Thyroid gland (tissue), 4 donors: ENCODE results near the gene HIVEP1. TPM values are rescaled to one million over a fixed set of nuclear protein-coding genes. Genes with fewer than 3 reads are reported as not detected.

ENCODE experiments used
- DNase-seq, 2 donors: peaks; one replicate each; pipeline ENCODE4 v3.0.0-alpha.2; 2019
- H3K27ac ChIP-seq, 3 donors: fragments of 200-600 bp; sonication (generic); 1 replicate in 2 of 3; 2 replicates in 1 of 3; pipeline ENCODE4 v1.5.1; 2016 to 2019; ENCODE audit warnings: mild to moderate bottlenecking in 1 of 3, moderate library complexity in 1 of 3
- H3K27me3 ChIP-seq: fragments of 200-600 bp; sonication (generic); one replicate; pipeline ENCODE4 v1.5.1; 2019
- H3K36me3 ChIP-seq, 2 donors: fragments of 200-600 bp; sonication (generic); one replicate each; pipeline ENCODE4 v1.5.1; 2016 to 2019
- H3K4me1 ChIP-seq, 2 donors: fragments of 200-600 bp; sonication (generic); one replicate each; pipeline ENCODE4 v1.5.1; 2017 to 2019
- H3K4me3 ChIP-seq, 3 donors: fragments of 200-600 bp; sonication (generic); replicated peaks in 1 of 3; 1 replicate in 2 of 3; 2 replicates in 1 of 3; pipeline ENCODE4 v1.5.1; 2016; ENCODE audit warnings: mild to moderate bottlenecking in 1 of 3
- H3K9me3 ChIP-seq: fragments of 200-600 bp; sonication (generic); one replicate; pipeline ENCODE4 v1.5.1; 2017
- CTCF ChIP-seq, 6 experiments: fragments of 200-600 bp in 3 of 6; fragments of 450-650 bp in 3 of 6; sonication (generic) in 3 of 6; IDR thresholded peaks; one replicate each; pipeline ENCODE4 v1.5.1; 2016 to 2019; ENCODE audit warnings: antibody characterized with exemption in 6 of 6, mild to moderate bottlenecking in 2 of 6, inconsistent platforms in 1 of 6, moderate library complexity in 1 of 6
- POLR2A ChIP-seq, 2 donors: fragments of 450-650 bp; IDR thresholded peaks; one replicate each; pipeline ENCODE4 v1.6.1; 2017; ENCODE audit warnings: antibody characterized with exemption in 2 of 2, mild to moderate bottlenecking in 2 of 2, moderate library complexity in 1 of 2
- WGBS, 2 donors: methylation state at CpG; one replicate each; pipeline ENCODE4 v1.1.5; 2017; 5-methylcytosine and 5-hydroxymethylcytosine counted together
- intact Hi-C: fragments of 100-400 bp; cut with DNase I; formaldehyde crosslinking; loops from one replicate; pipeline ENCODE4 v1.15.1; 2023
- total RNA-seq, 4 donors: library from RNA; depleted of rRNA; stranded (reverse); fragments of >200 nt; gene quantifications; one replicate each; pipeline ENCODE4 v1.2.3, GENCODE V29; 2016

HIVEP1 gene
- total RNA-seq, 4 donors from 2014 or later, result 17.4 to 35.1 (median 29.0) TPM

DNA sequence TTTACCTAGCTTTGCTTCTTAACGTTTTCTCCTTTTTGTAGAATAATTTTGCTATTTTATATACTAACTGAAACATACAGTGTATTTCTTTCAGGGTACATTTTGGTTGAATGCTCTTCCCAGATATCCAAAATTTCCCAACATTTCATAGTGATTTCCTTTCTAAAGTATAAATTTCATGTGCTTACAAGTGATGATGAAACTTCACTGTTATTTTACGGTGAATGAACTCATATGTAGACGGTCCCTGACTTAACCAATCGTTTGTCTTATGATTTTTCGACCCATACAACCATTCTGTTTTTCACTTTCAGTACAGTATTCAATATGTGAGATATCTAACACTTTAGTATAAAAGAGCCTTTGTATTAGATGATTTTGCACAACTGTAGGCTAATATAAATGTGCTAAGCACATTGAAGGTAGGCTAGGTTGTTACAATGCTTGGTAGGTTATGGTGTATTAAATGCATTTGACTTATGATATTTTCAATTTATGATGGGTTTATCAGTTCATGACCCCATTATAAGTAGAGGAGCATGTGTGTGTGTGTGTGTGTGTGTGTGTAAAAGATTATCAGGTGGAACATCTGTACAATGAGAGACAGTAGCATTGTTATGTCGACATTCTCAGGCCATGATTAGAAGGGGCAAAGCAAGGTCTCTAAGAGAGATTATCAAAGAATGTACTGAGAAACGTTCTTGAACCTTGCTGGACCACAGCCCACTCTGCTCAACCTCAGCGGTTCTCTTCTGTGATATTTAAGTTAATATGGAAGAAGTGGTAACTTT, 20.9 kb downstream of the HIVEP1 start:
- 69 to 75% methylated on average over 8 of the region's 8 CpGs for WGBS, 2 donors
- H3K36me3 ChIP-seq, result no peaks in the 10 kb centered on the region
- peaks cover 13 to 17% of the 10 kb centered on the region in 2 donors for H3K4me1 ChIP-seq
- no peak for TF ChIP-seq CTCF (IDR thresholded peaks at IDR 0.05)
- no peak for TF ChIP-seq POLR2A (IDR thresholded peaks at IDR 0.05)
- no peak overlapping the region for H3K4me3 ChIP-seq
- intact Hi-C loops, result no loop called here
- H3K9me3 ChIP-seq, result no peaks in the 10 kb centered on the region
- DNase-seq, result no peak
- H3K27me3 ChIP-seq, result no peaks in the 10 kb centered on the region
- H3K27ac ChIP-seq, result no peak overlapping the region

DNA sequence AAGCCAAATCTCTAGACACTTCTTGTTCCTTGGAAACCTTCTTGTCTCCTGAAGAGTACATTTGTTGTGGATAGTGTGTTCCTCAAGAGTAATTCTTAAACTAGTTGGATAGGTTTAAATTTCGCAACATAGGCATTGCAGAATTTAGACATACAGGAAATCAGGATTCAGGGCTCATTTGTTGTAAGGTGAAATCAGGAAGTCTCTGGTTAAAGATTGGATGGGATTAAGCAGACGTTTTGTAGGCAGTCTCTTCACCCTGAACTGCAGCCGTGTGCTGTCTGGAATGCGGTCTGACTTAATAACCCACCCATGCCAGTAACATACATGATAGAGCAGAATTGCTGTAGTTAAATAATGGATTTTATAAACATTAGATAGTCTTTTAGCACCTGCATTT, 21.7 kb downstream of the HIVEP1 start:
- H3K4me3 ChIP-seq, result no peak overlapping the region
- intact Hi-C loops, result no loop called here
- H3K9me3 ChIP-seq, result no peaks in the 10 kb centered on the region
- no peaks in the 10 kb centered on the region for H3K36me3 ChIP-seq
- no peak for TF ChIP-seq POLR2A (IDR thresholded peaks at IDR 0.05)
- no peak for TF ChIP-seq CTCF (IDR thresholded peaks at IDR 0.05)
- H3K27me3 ChIP-seq, result no peaks in the 10 kb centered on the region
- WGBS, 2 donors, result 34 to 35% methylated on average over 4 of the region's 4 CpGs
- no peak overlapping the region for H3K27ac ChIP-seq
- no peak for DNase-seq
- peaks cover 13 to 17% of the 10 kb centered on the region in 2 donors for H3K4me1 ChIP-seq

GRCh38 chr6:12034349-12034748, 22.2 kb downstream of the HIVEP1 start:
- 61 to 71% methylated on average over 3 of the region's 3 CpGs for WGBS, 2 donors
- Histone ChIP-seq H3K4me1 (peaks cover 13 to 17% of the 10 kb centered on the region in 2 donors), H3K4me3 (no peak overlapping the region), H3K27me3 (no peaks in the 10 kb centered on the region), H3K36me3 (no peaks in the 10 kb centered on the region), H3K27ac (no peak overlapping the region), H3K9me3 (no peaks in the 10 kb centered on the region)
- TF ChIP-seq POLR2A (IDR thresholded peaks at IDR 0.05) (no peak), CTCF (IDR thresholded peaks at IDR 0.05) (no peak)
- no peak for DNase-seq
- intact Hi-C loops, result no loop called here

GRCh38 chr6:12034837-12035236, 22.7 kb downstream of the HIVEP1 start:
- Histone ChIP-seq H3K27ac (no peak overlapping the region), H3K4me1 (peaks cover 13 to 17% of the 10 kb centered on the region in 2 donors), H3K36me3 (no peaks in the 10 kb centered on the region), H3K9me3 (no peaks in the 10 kb centered on the region), H3K4me3 (no peak overlapping the region), H3K27me3 (no peaks in the 10 kb centered on the region)
- WGBS, 2 donors, result 87 to 91% methylated on average over 5 of the region's 5 CpGs
- intact Hi-C loops, result no loop called here
- no peak for TF ChIP-seq POLR2A (IDR thresholded peaks at IDR 0.05)
- no peak for TF ChIP-seq CTCF (IDR thresholded peaks at IDR 0.05)
- DNase-seq, result no peak

DNA sequence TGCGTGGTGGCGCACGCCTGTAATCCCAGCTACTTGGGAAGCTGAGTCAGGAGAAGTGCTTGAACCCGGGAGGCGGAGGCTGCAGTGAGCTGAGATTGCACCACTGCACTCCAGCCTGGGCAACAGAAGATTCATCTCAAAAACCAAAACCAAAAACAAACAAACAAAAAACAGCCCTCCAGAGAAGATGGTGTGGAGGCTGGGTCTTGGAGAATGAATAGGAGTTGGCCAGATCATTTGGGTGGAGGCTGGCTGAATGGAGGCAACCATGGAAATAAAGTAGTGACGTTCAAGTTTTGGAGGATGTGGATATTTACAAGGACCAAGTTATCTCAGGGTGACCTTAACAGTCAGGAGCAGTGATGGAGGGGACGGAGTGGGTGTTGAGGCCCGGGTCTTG, 24.7 kb downstream of the HIVEP1 start:
- no peak for DNase-seq
- Histone ChIP-seq H3K27ac (no peak overlapping the region), H3K36me3 (no peaks in the 10 kb centered on the region), H3K4me1 (peaks cover 13 to 17% of the 10 kb centered on the region in 2 donors), H3K9me3 (no peaks in the 10 kb centered on the region), H3K4me3 (no peak overlapping the region), H3K27me3 (no peaks in the 10 kb centered on the region)
- 95 to 96% methylated on average over 8 of the region's 8 CpGs for WGBS, 2 donors
- TF ChIP-seq CTCF (IDR thresholded peaks at IDR 0.05) (no peak), POLR2A (IDR thresholded peaks at IDR 0.05) (no peak)
- intact Hi-C loops, result no loop called here
